Right lobe of liver (tissue), 4 donors: Measurements from ENCODE around the gene CLDN19.
"Not testable (repeated sequence)": the region's sequence is repeated elsewhere in the genome, so short reads cannot be mapped to it uniquely, and the experiment has no call there.

Experiments
- POLR2A ChIP-seq: fragments of 450-650 bp; IDR thresholded peaks from one replicate; pipeline ENCODE4 v1.6.1; 2017; ENCODE audit warnings: antibody characterized with exemption, mild to moderate bottlenecking
- TF ChIP-seq, protein P1 (sequence below), 4 donors: fragments of 200-600 bp in 3 of 4; fragments of 450-650 bp in 1 of 4; IDR thresholded peaks; one replicate each; pipeline versions ENCODE4 v1.5.1 to v1.8.0; 2016 to 2022; ENCODE audit warnings: antibody characterized with exemption in 4 of 4, mild to moderate bottlenecking in 2 of 4
- donor health status: DM: no; HTN: no; CAD: no.
- donor health status: DM: no; HTN: no; CAD: no.
- donor health status: DM: no; HTN: yes; CAD: no.

DNA sequence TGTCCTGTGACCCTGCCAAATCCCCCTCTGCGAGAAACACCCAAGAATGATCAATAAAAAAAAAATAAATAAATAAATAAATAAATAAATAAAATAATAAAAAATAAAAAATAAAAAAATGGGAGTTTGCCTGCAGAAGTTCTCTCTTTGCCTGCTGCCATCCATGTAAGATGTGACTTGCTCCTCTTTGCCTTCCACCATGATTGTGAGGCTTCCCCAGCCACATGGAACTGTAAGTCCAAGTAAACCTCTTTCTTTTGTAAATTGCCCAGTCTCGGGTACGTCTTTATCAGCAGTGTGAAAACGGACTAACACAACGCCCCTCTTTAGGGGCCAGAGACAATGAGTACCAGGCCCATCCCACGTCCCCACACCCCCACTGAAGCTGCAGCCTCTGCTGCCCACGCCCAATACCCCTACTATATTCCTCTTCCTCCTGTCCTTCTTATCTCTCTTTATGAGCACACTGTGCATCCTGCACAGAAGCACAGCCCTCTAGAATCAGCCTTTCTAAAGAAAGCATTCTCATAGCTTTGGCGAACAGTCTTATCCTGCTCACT lies 11.6 kb upstream of the CLDN19 start:
- TF ChIP-seq, protein P1, sequence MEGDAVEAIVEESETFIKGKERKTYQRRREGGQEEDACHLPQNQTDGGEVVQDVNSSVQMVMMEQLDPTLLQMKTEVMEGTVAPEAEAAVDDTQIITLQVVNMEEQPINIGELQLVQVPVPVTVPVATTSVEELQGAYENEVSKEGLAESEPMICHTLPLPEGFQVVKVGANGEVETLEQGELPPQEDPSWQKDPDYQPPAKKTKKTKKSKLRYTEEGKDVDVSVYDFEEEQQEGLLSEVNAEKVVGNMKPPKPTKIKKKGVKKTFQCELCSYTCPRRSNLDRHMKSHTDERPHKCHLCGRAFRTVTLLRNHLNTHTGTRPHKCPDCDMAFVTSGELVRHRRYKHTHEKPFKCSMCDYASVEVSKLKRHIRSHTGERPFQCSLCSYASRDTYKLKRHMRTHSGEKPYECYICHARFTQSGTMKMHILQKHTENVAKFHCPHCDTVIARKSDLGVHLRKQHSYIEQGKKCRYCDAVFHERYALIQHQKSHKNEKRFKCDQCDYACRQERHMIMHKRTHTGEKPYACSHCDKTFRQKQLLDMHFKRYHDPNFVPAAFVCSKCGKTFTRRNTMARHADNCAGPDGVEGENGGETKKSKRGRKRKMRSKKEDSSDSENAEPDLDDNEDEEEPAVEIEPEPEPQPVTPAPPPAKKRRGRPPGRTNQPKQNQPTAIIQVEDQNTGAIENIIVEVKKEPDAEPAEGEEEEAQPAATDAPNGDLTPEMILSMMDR (IDR thresholded peaks at IDR 0.05), result not testable (repeated sequence)
- not testable (repeated sequence) for TF ChIP-seq POLR2A
